Adrenal gland (tissue), 12 donors: ENCODE data around the gene GMDS. TPM values are rescaled to one million over a fixed set of nuclear protein-coding genes. Genes with fewer than 3 reads are reported as not detected.

Experiments
- DNase-seq, 7 donors: peaks; one replicate each; pipeline ENCODE4 v3.0.0-alpha.2; 2019 to 2020
- H3K27ac ChIP-seq, 5 donors: fragments of 200-600 bp; sonication (generic) in 4 of 5; 1 replicate in 3 of 5; 2 replicates in 2 of 5; pipeline versions ENCODE4 v1.5.1 to v1.8.0; 2016 to 2020; ENCODE audit warnings: mild to moderate bottlenecking in 1 of 5
- H3K27me3 ChIP-seq: fragments of 200-600 bp; 2 replicates; pipeline ENCODE4 v1.8.0; 2021
- H3K36me3 ChIP-seq, 2 donors: fragments of 200-600 bp; replicated peaks in 1 of 2; 1 replicate in 1 of 2; 2 replicates in 1 of 2; pipeline versions ENCODE4 v1.5.1 to v1.8.0; 2018 to 2022
- H3K4me1 ChIP-seq, 2 donors: fragments of 200-600 bp; replicated peaks in 1 of 2; 1 replicate in 1 of 2; 2 replicates in 1 of 2; pipeline versions ENCODE4 v1.5.1 to v1.8.0; 2018 to 2021
- H3K4me3 ChIP-seq, 4 donors: fragments of 200-600 bp; sonication (generic) in 3 of 4; one replicate each; pipeline ENCODE4 v1.5.1; 2016 to 2018
- H3K9me3 ChIP-seq, 3 donors: fragments of 200-600 bp; sonication (generic) in 1 of 3; replicated peaks in 1 of 3; 1 replicate in 2 of 3; 2 replicates in 1 of 3; pipeline versions ENCODE4 v1.5.1 to v1.8.0; 2016 to 2021
- POLR2A ChIP-seq, 2 donors: fragments of 450-650 bp; IDR thresholded peaks; one replicate each; pipeline ENCODE4 v1.6.1; 2017; ENCODE audit warnings: antibody characterized with exemption in 2 of 2, mild to moderate bottlenecking in 2 of 2, moderate library complexity in 1 of 2
- WGBS, 4 donors: extraction: QIAGEN DNeasy Blood & Tissue Kit in 2 of 4; methylation state at CpG; one replicate each; pipeline versions ENCODE4 v1.1.5 to v1.1.7; 2013 to 2017; 5-methylcytosine and 5-hydroxymethylcytosine counted together
- intact Hi-C, 2 donors: fragments of 100-400 bp; cut with DNase I; formaldehyde crosslinking; loops; one replicate each; pipeline versions ENCODE4 v1.14.1 to v1.15.0; 2022 to 2023
- polyA plus RNA-seq, 3 donors: library from polyadenylated mRNA; stranded (reverse); fragments of 200-250 nt in 2 of 3; fragments of 350-450 nt in 1 of 3; fragmentation: Illumina TruSeq in 1 of 3; extraction: RNeasy Lipid Tissue Mini Kit (QIAGEN cat#74804) in 1 of 3; gene quantifications; one replicate each; pipeline ENCODE4 v1.2.3, GENCODE V29; 2013 to 2014
- total RNA-seq, 9 donors: library from RNA; depleted of rRNA in 4 of 9; stranded (reverse); fragments of >200 nt in 4 of 9; fragments of 120-200 nt in 1 of 9; fragmentation: NEBNext Ultra II Directional in 1 of 9; extraction: Animal tissue kit (Norgen Biotek cat#: 25700) in 1 of 9; gene quantifications; one replicate each; pipeline versions ENCODE4 v1.1.0 to v1.2.4, GENCODE V29; 2013 to 2023
- TF ChIP-seq, protein P1 (sequence below), 6 experiments: fragments of 450-650 bp in 4 of 6; fragments of 200-600 bp in 2 of 6; sonication (generic) in 1 of 6; IDR thresholded peaks; 1 replicate in 5 of 6; 2 replicates in 1 of 6; pipeline versions ENCODE4 v1.5.1 to v1.8.0; 2016 to 2021; ENCODE audit warnings: antibody characterized with exemption in 6 of 6, mild to moderate bottlenecking in 2 of 6, moderate library complexity in 1 of 6
- donor health status: healthy with polysubstance abuse.
- donor health status: Bipolar disorder and iron deficiency.
- donor health status: DM: yes; HTN: yes; CAD: no.
- donor health status: DM: no; HTN: no; CAD: no.
- donor health status: DM: no; HTN: no; CAD: no.
- donor health status: DM: yes; HTN: yes; CAD: no.

GMDS gene
- total and polyA plus RNA-seq, 12 donors = 8.5 to 39.2 (median 15.2) TPM

- Histone ChIP-seq H3K36me3 (no peaks in the 10 kb centered on the region), H3K4me1 (no peaks in the 10 kb centered on the region), H3K27ac (no peak overlapping the region), H3K4me3 (no peak overlapping the region), H3K9me3 (no peaks in the 10 kb centered on the region), H3K27me3 (no peaks in the 10 kb centered on the region)
- TF ChIP-seq, protein P1, sequence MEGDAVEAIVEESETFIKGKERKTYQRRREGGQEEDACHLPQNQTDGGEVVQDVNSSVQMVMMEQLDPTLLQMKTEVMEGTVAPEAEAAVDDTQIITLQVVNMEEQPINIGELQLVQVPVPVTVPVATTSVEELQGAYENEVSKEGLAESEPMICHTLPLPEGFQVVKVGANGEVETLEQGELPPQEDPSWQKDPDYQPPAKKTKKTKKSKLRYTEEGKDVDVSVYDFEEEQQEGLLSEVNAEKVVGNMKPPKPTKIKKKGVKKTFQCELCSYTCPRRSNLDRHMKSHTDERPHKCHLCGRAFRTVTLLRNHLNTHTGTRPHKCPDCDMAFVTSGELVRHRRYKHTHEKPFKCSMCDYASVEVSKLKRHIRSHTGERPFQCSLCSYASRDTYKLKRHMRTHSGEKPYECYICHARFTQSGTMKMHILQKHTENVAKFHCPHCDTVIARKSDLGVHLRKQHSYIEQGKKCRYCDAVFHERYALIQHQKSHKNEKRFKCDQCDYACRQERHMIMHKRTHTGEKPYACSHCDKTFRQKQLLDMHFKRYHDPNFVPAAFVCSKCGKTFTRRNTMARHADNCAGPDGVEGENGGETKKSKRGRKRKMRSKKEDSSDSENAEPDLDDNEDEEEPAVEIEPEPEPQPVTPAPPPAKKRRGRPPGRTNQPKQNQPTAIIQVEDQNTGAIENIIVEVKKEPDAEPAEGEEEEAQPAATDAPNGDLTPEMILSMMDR (IDR thresholded peaks at IDR 0.05) = no peak
- 74 to 84% (median 79%) methylated on average over 4 of the region's 4 CpGs for WGBS, 4 donors
- intact Hi-C loops = no loop called here
- DNase-seq = no peak
These were observed 16.4 kb downstream of the GMDS start for GRCh38 chr6:2229039-2229438.

- intact Hi-C loops = no loop called here
These were observed 17.0 kb downstream of the GMDS start for GRCh38 chr6:2228392-2228791.

DNA sequence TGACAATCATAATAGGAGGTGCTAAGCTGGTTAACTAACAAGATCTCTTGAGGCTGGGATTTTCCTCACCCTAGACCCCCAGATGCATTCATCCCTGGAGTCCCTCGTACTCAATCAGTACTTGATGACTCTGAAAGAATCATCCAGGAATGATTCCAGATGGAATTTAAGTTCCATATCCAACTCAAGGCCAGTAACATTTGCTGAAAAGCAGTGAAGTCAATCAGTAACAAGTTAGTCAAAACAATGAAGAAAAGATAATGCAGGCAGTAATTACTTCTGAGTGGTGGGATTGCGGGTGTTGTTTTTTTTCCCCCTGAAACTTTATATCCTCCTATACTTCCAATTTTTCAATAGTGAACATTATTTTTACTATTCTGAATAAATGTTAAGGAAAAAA is 18.6 kb downstream of the GMDS start:
- no peak overlapping the region for H3K4me3 ChIP-seq
- H3K36me3 ChIP-seq = no peaks in the 10 kb centered on the region
- 90 to 95% (median 93%) methylated on average over 2 of the region's 2 CpGs for WGBS, 4 donors
- TF ChIP-seq POLR2A (IDR thresholded peaks at IDR 0.05) = no peak
- TF ChIP-seq, protein P1 (IDR thresholded peaks at IDR 0.05) = no peak
- intact Hi-C loops = no loop called here
- no peaks in the 10 kb centered on the region for H3K9me3 ChIP-seq
- DNase-seq = no peak
- H3K27me3 ChIP-seq = no peaks in the 10 kb centered on the region
- H3K4me1 ChIP-seq = peaks cover 0 to 5% of the 10 kb centered on the region in 2 donors
- no peak overlapping the region for H3K27ac ChIP-seq

More at GRCh38 chr6:2228392-2228791, 17.0 kb downstream of the GMDS start:
- Histone ChIP-seq H3K36me3 (no peaks in the 10 kb centered on the region), H3K4me1 (no peaks in the 10 kb centered on the region), H3K27me3 (no peaks in the 10 kb centered on the region), H3K27ac (no peak overlapping the region), H3K9me3 (no peaks in the 10 kb centered on the region), H3K4me3 (no peak overlapping the region)
- no peak for TF ChIP-seq POLR2A (IDR thresholded peaks at IDR 0.05)
- TF ChIP-seq, protein P1 (IDR thresholded peaks at IDR 0.05) = no peak
- 82 to 91% (median 88%) methylated on average over 2 of the region's 2 CpGs for WGBS, 4 donors
- DNase-seq = no peak

GRCh38 chr6:2225422-2226392 is 19.7 kb downstream of the GMDS start:
- intact Hi-C loops = no loop called here
- Histone ChIP-seq H3K9me3 (no peaks in the 10 kb centered on the region), H3K4me1 (peaks cover 0 to 5% of the 10 kb centered on the region in 2 donors), H3K36me3 (no peaks in the 10 kb centered on the region), H3K27me3 (no peaks in the 10 kb centered on the region), H3K4me3 (no peak overlapping the region), H3K27ac (no peak overlapping the region)
- no peak for TF ChIP-seq POLR2A (IDR thresholded peaks at IDR 0.05)
- TF ChIP-seq, protein P1 (IDR thresholded peaks at IDR 0.05) = no peak
- DNase-seq = no peak
- 69 to 87% (median 80%) methylated on average over 6 of the region's 6 CpGs for WGBS, 4 donors
